Activated CD8-positive, alpha-beta memory T cell treated with anti-CD3 and anti-CD28 coated beads, Interleukin-2, amount 10 ng/mL, durations not matched to agents 7 days and 5 days (primary cell): ENCODE data around the gene TMEM260. TPM values are rescaled to one million over a fixed set of nuclear protein-coding genes. Genes with fewer than 3 reads are reported as not detected.

Source experiments
- ATAC-seq: fragments of 150-1000 bp; cut with Tn5 transposase; one replicate; pipeline ENCODE4 v1.10.0; 2021; ENCODE audit warnings: moderate library complexity
- CTCF ChIA-PET: fragments of 350-600 bp; sonication (Branson Sonifier 250); formaldehyde crosslinking; loops from one replicate; lab custom pipeline; 2021; ENCODE audit warnings: antibody characterized with exemption; lab: Charles Lee
- DNase-seq: peaks from one replicate; pipeline ENCODE4 v3.0.0-alpha.2; 2020
- H3K27ac Mint-ChIP-seq: one replicate; pipeline ENCODE4 v1.8.0; 2021; ENCODE audit warnings: mild to moderate bottlenecking, mixed read lengths
- H3K27me3 Mint-ChIP-seq: one replicate; pipeline ENCODE4 v1.8.0; 2021; ENCODE audit warnings: mixed read lengths
- H3K36me3 Mint-ChIP-seq: one replicate; pipeline ENCODE4 v1.8.0; 2021; ENCODE audit warnings: mild to moderate bottlenecking, mixed read lengths
- H3K4me1 Mint-ChIP-seq: one replicate; pipeline ENCODE4 v1.8.0; 2021; ENCODE audit warnings: mixed read lengths
- H3K4me3 Mint-ChIP-seq: one replicate; pipeline ENCODE4 v1.8.0; 2021; ENCODE audit warnings: mild to moderate bottlenecking, moderate library complexity, mixed read lengths
- H3K9me3 Mint-ChIP-seq: one replicate; pipeline ENCODE4 v1.8.0; 2022; ENCODE audit warnings: low read depth, mixed read lengths
- total RNA-seq, 2 experiments: library from RNA; stranded (reverse); gene quantifications; one replicate each; pipeline ENCODE4 v1.2.3, GENCODE V29; 2021

Gene TMEM260
- total RNA-seq, 2 experiments from 2014 or later: 13.0 to 15.0 TPM

DNA sequence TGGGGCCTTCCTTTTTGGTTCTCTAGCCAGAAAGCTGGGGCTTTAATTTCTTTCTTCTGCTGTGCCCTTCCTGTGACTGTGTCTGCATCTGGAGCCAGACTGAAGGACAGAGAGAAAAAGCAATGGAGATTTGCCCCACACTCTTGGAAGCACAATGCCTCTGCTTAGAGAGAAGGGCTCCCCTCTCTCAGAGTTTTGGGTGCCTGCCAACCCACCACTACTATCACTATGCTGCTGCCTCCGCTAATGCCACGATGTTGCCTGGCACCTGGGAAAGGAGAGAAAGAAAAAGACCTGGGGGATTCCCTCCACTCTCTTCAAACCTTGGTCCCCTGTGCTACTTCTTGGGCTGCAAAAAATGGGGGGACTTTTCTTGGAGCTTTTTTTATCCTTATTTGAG lies 52.6 kb downstream of the TMEM260 start:
- no peak for ATAC-seq
- H3K36me3 Mint-ChIP-seq: peaks cover 73% of the 10 kb centered on the region
- H3K9me3 Mint-ChIP-seq: peaks cover 9% of the 10 kb centered on the region
- H3K4me3 Mint-ChIP-seq: no peak overlapping the region
- H3K27me3 Mint-ChIP-seq: no peaks in the 10 kb centered on the region
- no peak for DNase-seq
- no peaks in the 10 kb centered on the region for H3K4me1 Mint-ChIP-seq
- H3K27ac Mint-ChIP-seq: no peak overlapping the region
- CTCF ChIA-PET: no interaction called here

DNA sequence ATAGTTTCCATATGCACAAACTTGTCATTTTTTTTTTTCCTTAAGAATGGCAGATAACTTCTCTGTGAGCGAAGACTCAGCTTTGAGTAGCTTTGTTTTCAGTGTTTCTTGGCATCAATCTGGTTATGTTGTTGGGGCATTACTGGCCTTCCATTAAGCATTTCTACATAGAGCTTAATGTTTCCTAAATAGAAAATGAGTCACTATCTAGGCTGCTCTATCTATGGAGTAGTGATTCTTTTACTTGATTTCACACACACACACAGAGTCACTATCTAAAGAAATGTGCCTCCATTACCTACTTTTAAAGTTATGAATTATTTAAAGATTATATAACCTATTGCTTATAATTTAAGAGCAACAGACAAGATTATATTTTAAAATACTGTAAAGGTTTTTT lies 53.9 kb downstream of the TMEM260 start:
- Mint-ChIP-seq H3K4me1 (no peaks in the 10 kb centered on the region), H3K4me3 (no peak overlapping the region), H3K27me3 (no peaks in the 10 kb centered on the region), H3K9me3 (peaks cover 13% of the 10 kb centered on the region), H3K36me3 (peaks cover 75% of the 10 kb centered on the region), H3K27ac (no peak overlapping the region)
- ATAC-seq: no peak
- DNase-seq: no peak
- CTCF ChIA-PET: no interaction called here

GRCh38 chr14:56635041-56635440 lies 55.4 kb downstream of the TMEM260 start:
- CTCF ChIA-PET: no interaction called here
- Mint-ChIP-seq H3K9me3 (peaks cover 11% of the 10 kb centered on the region), H3K4me3 (no peak overlapping the region), H3K27ac (no peak overlapping the region), H3K36me3 (peaks cover 79% of the 10 kb centered on the region), H3K27me3 (no peaks in the 10 kb centered on the region), H3K4me1 (no peaks in the 10 kb centered on the region)
- ATAC-seq (no peak), DNase-seq (no peak)

- ATAC-seq (no peak), DNase-seq (no peak)
- Mint-ChIP-seq H3K27ac (no peak overlapping the region), H3K4me3 (no peak overlapping the region), H3K36me3 (peaks cover 1% of the 10 kb centered on the region), H3K9me3 (no peaks in the 10 kb centered on the region), H3K27me3 (no peaks in the 10 kb centered on the region), H3K4me1 (no peaks in the 10 kb centered on the region)
- CTCF ChIA-PET: interaction anchor here (1.2 kb wide), 1 partner anchor 11 kb away, joined by 6 read pairs; no protein-coding TSS in a partner anchor
Observed at GRCh38 chr14:56647493-56647892, 67.9 kb downstream of the TMEM260 start.

DNA sequence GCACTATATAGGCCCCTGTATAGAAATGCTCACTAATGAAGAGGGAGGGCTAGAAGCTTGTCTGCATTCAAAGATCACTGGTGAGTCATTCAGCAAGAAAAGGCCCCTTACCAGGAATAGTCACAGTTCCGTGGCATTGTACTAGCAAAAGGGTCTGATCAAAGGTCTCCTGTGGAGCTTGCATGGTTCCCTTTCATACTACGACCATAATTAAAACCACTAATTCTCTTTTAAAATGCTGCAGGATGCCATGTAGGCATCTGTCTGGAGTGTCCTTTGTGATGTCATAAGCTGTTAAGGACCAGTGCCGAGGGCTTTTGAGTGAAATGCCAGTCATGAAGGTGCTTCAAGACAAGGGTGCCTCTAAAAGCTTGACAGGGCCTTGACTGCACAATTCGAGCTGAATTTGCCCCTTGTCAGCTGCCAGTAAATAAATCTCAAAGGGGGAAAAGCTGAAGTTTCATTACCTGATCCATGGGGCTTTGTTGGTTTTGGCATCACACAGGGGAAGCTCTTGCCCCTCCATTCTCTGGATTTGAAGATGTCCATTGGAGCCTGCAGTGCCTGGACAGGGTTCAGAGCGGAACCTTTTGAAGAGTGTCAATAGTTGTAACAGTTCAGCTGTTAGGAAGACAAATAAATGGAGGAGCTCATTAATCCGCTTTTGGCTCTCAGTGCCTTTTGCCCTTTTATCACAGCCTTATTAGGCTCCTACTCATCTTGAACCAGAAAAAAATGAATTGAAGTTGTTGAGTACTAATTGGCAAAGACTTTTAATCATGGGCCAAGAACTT lies 69.1 kb downstream of the TMEM260 start:
- no peaks in the 10 kb centered on the region for H3K27me3 Mint-ChIP-seq
- H3K27ac Mint-ChIP-seq: no peak overlapping the region
- no peak for ATAC-seq
- no peak for DNase-seq
- CTCF ChIA-PET: interaction anchor here (1.1 to 1.2 kb wide), 2 partner anchors 9 to 12 kb away, joined by 3 to 6 read pairs; no protein-coding TSS in a partner anchor
- no peak overlapping the region for H3K4me3 Mint-ChIP-seq
- H3K36me3 Mint-ChIP-seq: peaks cover 1% of the 10 kb centered on the region
- no peaks in the 10 kb centered on the region for H3K9me3 Mint-ChIP-seq
- no peaks in the 10 kb centered on the region for H3K4me1 Mint-ChIP-seq

DNA sequence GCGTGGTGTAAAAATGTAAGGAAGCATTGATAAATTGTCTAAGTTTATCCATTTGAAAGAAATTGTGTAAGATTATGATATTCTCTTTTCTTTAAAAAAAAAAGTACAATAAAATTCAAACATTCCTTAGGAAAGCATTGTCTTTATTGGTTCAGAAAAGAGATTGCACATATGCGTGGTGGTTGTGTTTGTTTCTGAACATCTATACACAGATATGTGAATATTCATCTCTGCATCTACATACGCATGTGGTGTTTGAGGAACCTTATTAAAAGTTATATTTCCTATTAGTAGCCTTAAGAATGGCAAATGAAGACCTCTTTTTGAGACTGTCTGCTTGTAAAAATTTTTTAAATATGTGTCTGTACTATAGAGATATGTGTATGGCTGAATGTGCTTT lies 69.8 kb downstream of the TMEM260 start:
- no peak overlapping the region for H3K4me3 Mint-ChIP-seq
- H3K9me3 Mint-ChIP-seq: no peaks in the 10 kb centered on the region
- H3K36me3 Mint-ChIP-seq: no peaks in the 10 kb centered on the region
- DNase-seq: no peak
- CTCF ChIA-PET: interaction anchor here (1.1 kb wide), 1 partner anchor 11 kb away, joined by 3 read pairs; no protein-coding TSS in a partner anchor
- H3K27ac Mint-ChIP-seq: no peak overlapping the region
- no peaks in the 10 kb centered on the region for H3K27me3 Mint-ChIP-seq
- no peak for ATAC-seq
- H3K4me1 Mint-ChIP-seq: no peaks in the 10 kb centered on the region

DNA sequence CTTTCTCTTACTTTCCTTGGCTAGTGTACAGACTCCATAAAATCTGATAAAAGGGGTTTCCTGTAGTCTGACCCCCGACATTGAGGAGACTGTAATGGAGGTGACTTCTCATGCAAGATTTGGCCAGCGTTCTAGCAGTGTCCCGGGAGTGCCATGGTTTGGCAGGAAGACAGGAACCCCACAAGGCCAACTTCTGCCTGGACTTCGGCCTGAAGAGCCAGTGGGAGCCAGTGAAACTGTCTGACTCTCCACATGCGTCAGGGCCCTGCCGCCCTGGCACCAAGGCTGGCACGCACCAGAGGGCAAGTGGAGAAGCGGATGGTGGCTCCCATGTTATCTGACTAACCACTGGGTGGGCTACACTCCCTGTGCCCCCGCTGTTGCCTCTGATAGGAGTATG lies 70.5 kb downstream of the TMEM260 start:
- Mint-ChIP-seq H3K4me3 (no peak overlapping the region), H3K4me1 (no peaks in the 10 kb centered on the region), H3K36me3 (no peaks in the 10 kb centered on the region), H3K27me3 (no peaks in the 10 kb centered on the region), H3K9me3 (no peaks in the 10 kb centered on the region), H3K27ac (no peak overlapping the region)
- ATAC-seq (no peak), DNase-seq (no peak)
- CTCF ChIA-PET: no interaction called here

DNA sequence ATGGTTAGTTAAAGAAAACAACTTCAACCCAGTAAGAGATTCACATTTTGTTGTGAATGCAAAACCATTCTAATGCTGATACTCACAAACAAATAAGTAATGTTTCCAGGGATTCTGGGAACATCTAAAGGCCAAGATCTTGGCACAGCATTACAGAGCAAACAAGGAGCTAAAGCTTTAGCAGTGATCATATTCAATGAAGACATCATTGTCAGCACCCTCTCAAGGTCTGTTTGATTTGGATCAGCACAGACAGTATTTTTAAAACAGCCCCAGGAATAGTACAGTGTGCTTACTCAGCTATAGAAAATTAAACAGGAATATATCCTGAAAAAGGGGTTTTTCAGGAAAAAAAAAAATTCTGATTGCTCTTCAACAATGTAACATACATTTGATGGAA lies 71.4 kb downstream of the TMEM260 start:
- CTCF ChIA-PET: no interaction called here
- no peaks in the 10 kb centered on the region for H3K27me3 Mint-ChIP-seq

DNA sequence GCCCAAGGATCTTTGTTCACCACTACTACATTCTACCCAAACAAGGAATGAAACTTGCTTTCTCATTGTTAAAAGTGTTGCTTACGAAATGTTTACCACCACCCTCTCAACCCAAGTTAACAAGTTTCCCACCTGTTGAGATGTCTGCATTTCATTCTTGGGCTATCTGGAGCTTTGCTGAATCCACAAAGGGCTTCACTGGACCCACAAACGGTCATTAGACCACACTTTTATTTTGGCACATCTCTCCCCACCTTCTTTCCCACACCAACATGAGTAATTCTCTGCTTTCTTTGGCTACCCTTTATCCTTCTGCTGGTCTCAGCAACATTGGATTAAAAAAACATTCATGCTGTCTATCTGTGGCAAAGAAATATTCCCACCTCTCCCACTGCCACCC lies 78.0 kb downstream of the TMEM260 start:
- H3K27me3 Mint-ChIP-seq: no peaks in the 10 kb centered on the region
- DNase-seq (no peak), ATAC-seq (no peak)
- H3K4me3 Mint-ChIP-seq: no peak overlapping the region
- H3K4me1 Mint-ChIP-seq: no peaks in the 10 kb centered on the region
- H3K36me3 Mint-ChIP-seq: no peaks in the 10 kb centered on the region
- H3K9me3 Mint-ChIP-seq: no peaks in the 10 kb centered on the region
- CTCF ChIA-PET: interaction anchor here (1.6 to 2.4 kb wide), 2 partner anchors 10 to 73 kb away, joined by 3 to 6 read pairs; no protein-coding TSS in a partner anchor
- no peak overlapping the region for H3K27ac Mint-ChIP-seq

More for the DNA sequence above, 71.4 kb downstream of the TMEM260 start:
- no peaks in the 10 kb centered on the region for H3K9me3 Mint-ChIP-seq
- H3K4me3 Mint-ChIP-seq: no peak overlapping the region
- DNase-seq: no peak
- no peaks in the 10 kb centered on the region for H3K36me3 Mint-ChIP-seq
- ATAC-seq: no peak
- no peak overlapping the region for H3K27ac Mint-ChIP-seq
- H3K4me1 Mint-ChIP-seq: no peaks in the 10 kb centered on the region

DNA sequence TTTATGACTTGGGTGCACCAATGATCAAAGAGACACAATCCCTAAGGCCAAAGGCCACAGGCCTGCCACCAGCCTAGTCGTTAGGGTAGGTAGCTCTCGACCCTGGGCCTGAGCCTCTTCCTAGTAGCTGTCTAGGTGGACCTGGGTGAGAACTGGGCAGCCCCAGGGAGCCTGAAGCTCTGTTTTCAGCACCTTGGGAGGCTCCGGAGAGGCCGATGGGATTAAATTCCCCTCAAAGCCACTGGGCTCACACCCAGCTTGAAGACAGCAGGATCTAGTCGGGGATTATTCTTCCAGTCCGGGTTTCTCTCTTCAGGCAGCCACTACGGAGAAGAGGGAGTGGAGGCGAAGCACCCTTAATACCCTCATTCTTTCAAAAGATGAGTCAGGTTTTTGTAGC lies 79.8 kb downstream of the TMEM260 start:
- Mint-ChIP-seq H3K36me3 (no peaks in the 10 kb centered on the region), H3K27ac (no peak overlapping the region), H3K9me3 (no peaks in the 10 kb centered on the region), H3K4me1 (no peaks in the 10 kb centered on the region), H3K27me3 (no peaks in the 10 kb centered on the region), H3K4me3 (no peak overlapping the region)
- CTCF ChIA-PET: interaction anchor here (0.9 to 2.4 kb wide), 3 partner anchors 12 to 657 kb away, joined by 3 to 6 read pairs (median 6); partner anchors contain the start of gene TMEM260
- DNase-seq (no peak), ATAC-seq (no peak)

GRCh38 chr14:56659964-56660551 lies 80.5 kb downstream of the TMEM260 start:
- no peaks in the 10 kb centered on the region for H3K27me3 Mint-ChIP-seq
- H3K4me3 Mint-ChIP-seq: no peak overlapping the region
- ATAC-seq (no peak), DNase-seq (no peak)
- no peak overlapping the region for H3K27ac Mint-ChIP-seq
- CTCF ChIA-PET: interaction anchor here (0.9 to 1.6 kb wide), 2 partner anchors 11 to 81 kb away, joined by 3 to 6 read pairs; partner anchors contain the start of gene TMEM260
- H3K9me3 Mint-ChIP-seq: no peaks in the 10 kb centered on the region
- H3K36me3 Mint-ChIP-seq: no peaks in the 10 kb centered on the region
- H3K4me1 Mint-ChIP-seq: no peaks in the 10 kb centered on the region

DNA sequence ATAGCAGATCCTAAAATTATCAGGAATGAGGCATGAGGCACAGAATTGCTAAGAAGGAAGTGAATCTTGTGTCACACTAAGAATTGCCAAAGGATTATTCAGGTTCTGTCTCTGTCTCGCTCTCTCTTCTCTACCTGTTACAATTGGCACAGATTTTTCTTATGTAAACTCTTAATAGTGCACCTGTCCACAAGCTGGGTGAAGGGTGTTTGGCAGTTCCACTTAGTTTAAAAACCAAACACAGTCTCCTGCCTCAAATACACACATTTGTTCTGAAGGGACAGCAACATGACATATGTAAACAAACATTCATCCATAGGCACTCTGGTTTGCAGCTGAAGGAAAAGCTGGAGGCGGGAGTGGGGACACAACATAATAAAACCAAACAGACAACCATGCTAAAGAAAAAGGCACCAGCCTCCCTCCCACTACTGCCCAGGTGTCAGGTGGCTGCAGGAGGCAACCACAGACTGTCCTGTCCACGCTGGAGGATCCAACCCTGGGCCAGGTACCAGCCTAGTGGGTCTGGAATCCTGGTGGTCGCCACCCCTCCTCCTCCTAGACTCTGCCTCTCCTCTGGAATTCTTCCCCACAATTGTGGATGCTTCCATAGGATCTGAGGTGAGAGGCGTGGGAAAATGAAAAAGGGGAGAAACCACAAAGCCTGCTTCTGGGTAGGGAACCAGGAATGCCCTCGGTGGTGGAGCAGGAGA lies 81.2 kb downstream of the TMEM260 start:
- CTCF ChIA-PET: interaction anchor here (0.9 kb wide), 1 partner anchor 12 kb away, joined by 3 read pairs; no protein-coding TSS in a partner anchor
- H3K4me3 Mint-ChIP-seq: no peak overlapping the region

DNA sequence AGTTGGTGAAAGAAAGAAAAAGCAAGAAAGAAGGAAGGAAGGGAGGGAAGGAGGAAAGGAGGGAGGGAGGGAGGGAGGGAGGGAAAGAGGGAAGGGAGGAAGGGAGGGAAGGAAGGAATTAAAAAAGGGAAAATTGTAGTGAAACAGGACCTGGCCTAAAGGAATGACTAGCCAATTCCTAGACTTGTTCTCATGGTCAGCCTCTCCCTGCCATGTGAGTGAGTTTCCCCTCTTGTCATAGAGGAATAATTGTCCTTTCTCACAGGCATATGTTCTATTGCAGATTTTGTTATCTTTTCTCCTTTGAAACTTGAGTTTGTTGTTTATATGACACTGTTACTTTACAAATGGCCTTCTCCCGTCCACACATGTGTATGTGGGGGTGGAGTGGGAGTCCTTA lies 81.9 kb downstream of the TMEM260 start:
- no peaks in the 10 kb centered on the region for H3K4me1 Mint-ChIP-seq
- CTCF ChIA-PET: no interaction called here
- H3K9me3 Mint-ChIP-seq: peaks cover 3% of the 10 kb centered on the region

More for the DNA sequence above, 81.2 kb downstream of the TMEM260 start:
- ATAC-seq: no peak
- H3K4me1 Mint-ChIP-seq: no peaks in the 10 kb centered on the region
- DNase-seq: no peak
- no peaks in the 10 kb centered on the region for H3K9me3 Mint-ChIP-seq
- H3K27me3 Mint-ChIP-seq: no peaks in the 10 kb centered on the region
- H3K36me3 Mint-ChIP-seq: no peaks in the 10 kb centered on the region
- no peak overlapping the region for H3K27ac Mint-ChIP-seq

More for the DNA sequence above, 81.9 kb downstream of the TMEM260 start:
- Mint-ChIP-seq H3K27ac (no peak overlapping the region), H3K36me3 (peaks cover 3% of the 10 kb centered on the region), H3K4me3 (no peak overlapping the region), H3K27me3 (no peaks in the 10 kb centered on the region)
- no peak for ATAC-seq
- DNase-seq: no peak
